HG02884 (cell line): ENCODE measurements around the gene KIF26B.
"Not testable (repeated sequence)": the region's sequence is repeated elsewhere in the genome, so short reads cannot be mapped to it uniquely, and the experiment has no call there.

Experiments
- ATAC-seq: cut with Tn5 transposase; IDR thresholded peaks from one replicate; pipeline ENCODE4 v1.9.1; 2021; ENCODE audit warnings: mild to moderate bottlenecking, moderate library complexity; ENCODE audit not compliant: unreplicated experiment

KIF26B gene

DNA sequence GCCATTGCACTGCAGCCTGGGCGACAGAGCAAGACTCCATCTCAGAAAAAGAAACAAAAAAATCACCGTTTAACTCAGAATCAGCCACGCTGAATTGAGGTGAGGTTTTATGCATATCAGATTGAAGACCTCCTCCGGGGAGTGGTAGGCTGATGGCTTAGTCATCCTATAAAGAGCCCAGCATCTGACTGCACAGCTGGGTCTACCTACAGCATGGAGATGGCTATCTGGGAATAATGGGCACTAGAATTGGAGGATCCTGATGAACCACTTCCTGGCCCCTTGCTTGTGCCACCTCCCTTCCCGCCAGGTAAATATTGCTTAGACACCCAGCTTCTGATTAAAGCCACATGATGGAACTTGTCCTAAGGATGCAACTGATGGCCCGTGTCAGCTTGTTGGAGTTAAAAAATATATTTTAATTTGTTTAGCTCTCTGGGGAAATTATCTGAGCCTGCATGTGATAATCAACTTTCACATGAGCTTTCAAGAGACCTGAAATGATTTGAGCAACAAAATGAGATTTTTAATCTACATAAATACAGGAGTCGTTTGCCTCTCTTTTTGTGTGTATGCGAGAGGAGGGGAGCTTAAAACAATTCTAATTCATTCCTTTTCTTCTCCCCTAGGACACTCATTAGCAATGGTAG, 157.2 kb downstream of the KIF26B start:
- ATAC-seq: no peak

GRCh38 chr1:245313576-245313975, 158.8 kb downstream of the KIF26B start:
- no peak for ATAC-seq

DNA sequence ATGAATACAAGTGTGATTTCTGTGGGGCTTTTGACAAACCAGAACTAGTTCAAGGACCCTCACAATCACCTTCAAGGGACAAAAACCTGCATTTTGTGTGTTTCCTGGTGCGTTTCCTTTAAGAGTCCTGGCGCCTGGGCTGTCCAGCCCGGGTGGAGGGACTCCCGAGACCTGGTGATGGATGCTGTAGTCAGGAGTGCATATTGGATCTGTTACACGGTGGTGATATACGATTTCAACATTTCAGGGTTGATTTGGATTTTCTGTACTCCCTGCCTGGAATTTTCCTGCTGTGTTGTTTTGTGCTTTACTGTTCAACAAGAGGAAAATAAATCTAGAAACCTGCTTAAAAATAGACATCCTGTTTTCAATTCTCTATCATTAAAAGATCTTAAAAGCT, 162.0 kb downstream of the KIF26B start:
- no peak for ATAC-seq

DNA sequence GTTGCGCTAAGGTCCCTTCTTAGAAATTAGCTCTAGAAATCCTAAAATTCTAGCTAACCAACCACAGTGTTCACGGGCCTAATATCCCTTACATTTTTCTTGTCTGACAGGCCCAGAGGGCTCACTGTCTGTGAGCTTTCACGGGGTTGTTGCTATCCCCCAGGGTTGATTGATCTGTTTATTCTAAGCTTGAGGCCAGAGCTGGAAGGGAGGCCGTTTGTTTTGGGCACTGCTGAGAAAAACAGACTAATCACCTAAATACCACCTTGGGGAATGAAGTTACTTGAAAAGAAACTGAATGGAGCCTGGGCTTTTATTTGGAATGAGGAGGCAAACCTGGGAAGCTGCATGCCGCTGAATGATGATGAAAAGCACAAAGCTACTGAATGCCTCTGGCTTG, 162.4 kb downstream of the KIF26B start:
- no peak for ATAC-seq

- no peak for ATAC-seq
Measured at GRCh38 chr1:245319094-245319493, 164.3 kb downstream of the KIF26B start.

GRCh38 chr1:245322673-245323072, 167.9 kb downstream of the KIF26B start:
- no peak for ATAC-seq

- not testable (repeated sequence) for ATAC-seq
Measured at GRCh38 chr1:245323765-245324164, 169.0 kb downstream of the KIF26B start.

DNA sequence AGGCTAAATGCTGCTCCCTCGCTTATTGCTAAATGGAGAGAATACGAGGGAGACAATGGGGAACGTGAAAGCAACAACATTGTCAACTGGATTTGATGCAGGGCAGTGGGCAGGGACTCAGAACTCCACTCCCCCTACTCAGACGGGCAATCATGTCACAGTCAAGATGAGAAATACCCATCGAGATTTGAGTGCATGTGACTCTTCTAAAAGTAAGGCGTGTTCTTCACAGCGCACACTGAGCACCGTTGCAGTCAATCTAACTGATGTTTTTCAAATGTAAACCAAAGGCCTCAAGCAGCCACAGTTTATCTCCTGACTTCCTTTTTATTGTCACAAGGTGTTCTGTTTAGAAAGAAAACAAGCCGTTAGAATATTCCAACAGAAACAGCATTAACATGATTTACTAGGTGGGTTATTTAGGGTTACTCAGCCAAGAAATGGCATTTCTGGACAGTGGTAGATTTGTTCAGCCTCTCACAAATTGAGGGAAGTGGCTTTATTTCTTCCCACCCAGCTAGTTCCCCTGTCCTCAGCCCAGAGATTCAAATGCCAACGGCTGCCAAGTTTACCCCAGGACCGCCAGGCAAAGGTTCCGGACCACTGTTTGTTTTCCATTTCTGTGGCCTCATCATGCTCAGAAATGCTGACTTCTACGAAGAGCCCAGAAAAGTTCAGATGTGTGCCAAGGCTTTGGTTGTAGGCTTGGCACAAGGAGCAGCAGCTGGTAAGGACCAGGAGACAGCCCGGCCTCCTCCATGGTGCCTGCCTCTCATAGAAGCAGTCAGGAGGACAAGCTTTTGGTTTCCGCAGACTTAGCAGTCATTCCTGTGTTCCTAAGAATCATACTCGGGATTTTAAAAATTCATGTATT, 171.4 kb downstream of the KIF26B start:
- no peak for ATAC-seq

DNA sequence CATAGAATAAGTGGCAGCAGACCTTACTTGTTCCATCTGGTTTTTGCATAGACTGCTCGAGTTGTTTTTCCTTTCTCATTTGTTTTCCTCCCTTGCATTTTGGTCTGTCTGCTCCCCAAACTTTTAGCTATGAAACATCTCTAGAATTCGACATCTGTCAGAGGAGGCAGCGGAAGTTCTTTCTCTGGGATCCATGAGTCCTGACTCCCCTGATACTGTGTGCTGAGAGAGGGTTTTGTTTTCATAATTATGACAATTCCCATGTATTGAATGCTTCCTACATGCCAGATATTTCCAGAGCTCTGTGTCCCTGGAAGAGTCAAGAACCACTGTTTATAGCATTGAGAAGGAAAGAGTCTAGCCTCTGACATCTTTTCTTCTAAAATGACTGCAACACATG, 172.6 kb downstream of the KIF26B start:
- ATAC-seq: no peak

- ATAC-seq: no peak
Measured at GRCh38 chr1:245327842-245328241, 173.1 kb downstream of the KIF26B start.

- ATAC-seq: no peak
Measured at GRCh38 chr1:245330951-245331350, 176.2 kb downstream of the KIF26B start.

DNA sequence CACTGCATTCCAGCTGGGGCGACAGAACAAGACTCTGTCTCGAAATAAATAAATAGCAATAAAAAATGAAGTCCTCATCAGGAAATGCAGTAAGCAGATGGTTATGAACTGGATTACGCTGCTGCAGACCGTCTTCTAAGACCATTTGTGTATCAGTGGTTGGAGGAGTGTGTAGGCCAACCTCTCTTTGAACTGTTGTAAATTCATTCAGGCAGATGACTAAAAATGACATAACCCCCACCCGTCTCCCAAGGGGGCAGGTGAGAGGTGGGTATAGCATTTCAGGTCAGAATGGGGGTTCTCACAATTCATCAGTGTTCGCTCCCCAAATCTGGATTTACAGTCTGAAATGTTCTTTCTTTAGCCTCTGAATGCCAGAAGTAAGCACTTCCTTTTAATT, 177.3 kb downstream of the KIF26B start:
- ATAC-seq: no peak

DNA sequence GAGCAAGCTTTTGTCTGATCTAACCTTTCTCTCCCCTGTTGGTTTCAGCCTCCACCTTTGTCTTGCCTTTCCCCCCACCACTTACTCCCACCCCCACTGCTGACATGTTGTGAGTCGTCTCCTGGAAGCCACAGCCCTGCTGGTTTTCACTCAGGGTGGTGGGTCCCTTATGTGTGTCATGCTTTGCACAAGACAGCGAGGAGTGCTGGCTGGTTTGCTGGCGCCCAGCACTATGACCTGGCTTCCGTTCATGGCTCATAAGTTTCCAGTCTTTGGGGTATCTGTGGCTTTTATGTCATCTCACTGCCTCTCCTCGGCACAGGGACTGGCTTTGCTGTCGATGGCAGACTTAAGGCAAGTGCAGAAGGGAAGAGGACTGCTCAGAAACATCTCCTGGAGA, 177.7 kb downstream of the KIF26B start:
- ATAC-seq: no peak

GRCh38 chr1:245334235-245334634, 179.4 kb downstream of the KIF26B start:
- ATAC-seq: no peak

- ATAC-seq: no peak
Measured at GRCh38 chr1:245334827-245335490, 180.2 kb downstream of the KIF26B start.

GRCh38 chr1:245335684-245336083, 180.9 kb downstream of the KIF26B start:
- not testable (repeated sequence) for ATAC-seq

DNA sequence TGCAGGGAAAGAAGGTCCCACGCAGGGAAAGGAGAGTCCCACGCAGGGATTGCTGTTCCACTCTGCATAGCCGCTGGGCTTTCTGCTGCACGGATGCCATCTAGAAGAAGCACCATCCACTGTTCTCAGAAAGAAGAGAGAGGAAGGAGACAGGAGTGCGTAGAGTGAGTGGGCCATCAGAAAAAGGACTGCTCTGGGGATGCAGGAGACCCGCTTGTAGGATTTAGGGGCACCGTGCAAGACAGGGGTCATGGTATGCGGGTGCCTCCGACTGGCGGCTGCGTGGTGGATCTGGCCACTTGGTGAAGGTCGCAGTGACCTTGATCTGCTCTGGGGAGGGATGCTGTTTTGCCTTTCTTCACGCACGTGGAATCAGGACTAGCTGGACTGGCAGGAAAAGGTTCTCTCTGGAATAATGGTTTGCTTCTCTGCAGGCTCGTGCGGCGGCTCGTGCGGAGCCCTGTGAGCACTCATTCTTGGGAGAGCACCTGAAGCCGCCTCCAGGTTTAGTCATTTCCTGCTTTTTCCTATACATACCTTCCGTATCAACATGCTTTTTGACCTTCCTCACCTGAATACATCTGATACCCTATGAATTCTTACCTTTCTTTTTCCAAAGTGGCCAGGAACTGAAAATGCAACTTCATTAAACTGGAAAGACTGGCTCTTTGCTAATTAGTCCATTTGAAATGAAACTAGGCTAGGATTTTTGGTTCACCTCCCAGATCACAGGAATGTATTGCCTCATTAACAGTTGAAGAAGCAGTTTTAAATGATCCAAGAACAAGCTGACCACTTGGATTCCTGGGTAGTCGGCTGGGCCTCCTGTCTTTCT, 181.6 kb downstream of the KIF26B start:
- ATAC-seq: no peak

- ATAC-seq: not testable (repeated sequence)
Measured at GRCh38 chr1:245336984-245337355, 182.2 kb downstream of the KIF26B start.

DNA sequence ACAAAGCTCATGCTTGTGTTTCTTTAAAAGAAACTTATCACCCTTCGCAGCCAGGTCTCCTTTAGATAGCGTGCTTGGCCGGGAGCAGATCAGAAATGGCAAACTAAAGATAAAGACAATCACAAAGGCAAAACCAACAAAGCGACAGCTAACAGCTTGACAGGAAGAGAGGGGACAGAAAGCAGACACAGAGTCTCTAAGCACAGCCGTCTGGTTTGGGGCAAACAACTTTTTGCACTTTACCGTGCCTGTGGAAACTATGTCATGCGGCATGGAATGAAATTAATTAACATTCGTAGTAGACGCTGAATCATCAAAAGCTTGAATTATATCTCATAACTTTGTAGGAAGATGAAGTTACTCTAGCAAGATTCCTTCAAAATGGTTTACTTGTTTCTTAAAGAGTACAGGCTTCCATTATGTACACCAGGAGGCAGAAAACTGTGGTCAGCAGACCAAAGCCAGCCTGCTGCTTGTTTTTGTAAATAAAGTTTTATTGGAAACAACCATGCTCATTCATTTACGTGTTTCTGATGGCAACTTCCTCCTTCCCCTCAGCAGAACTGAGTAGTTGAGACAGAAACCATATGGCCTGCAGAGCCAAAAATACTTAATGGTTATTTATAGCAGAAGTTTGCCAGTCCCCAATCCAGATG, 183.2 kb downstream of the KIF26B start:
- ATAC-seq: no peak

- ATAC-seq: no peak
Measured at GRCh38 chr1:245338485-245338877, 183.7 kb downstream of the KIF26B start.
